Keratinocyte (primary cell): Measurements from ENCODE around the gene MAPK9. TPM values are rescaled to one million over a fixed set of nuclear protein-coding genes. Genes with fewer than 3 reads are reported as not detected.

ENCODE experiments used
- DNase-seq: peaks from one replicate; pipeline ENCODE4 v3.0.0-alpha.2; 2011; ENCODE audit warnings: low read depth, missing footprints, low spot score
- FAIRE-seq: peaks from 2 replicates; lab custom pipeline; 2011; peaks lifted over from hg19 to GRCh38; lab: Jason Lieb, UNC
- H2AFZ ChIP-seq: 2 replicates; pipeline ENCODE4 v1.6.0; 2012; ENCODE audit warnings: low read length, control low read depth, inconsistent platforms; ENCODE audit not compliant: control insufficient read depth
- H3K27ac ChIP-seq: 2 replicates; pipeline ENCODE4 v1.5.1; 2011; ENCODE audit warnings: low read length; ENCODE audit not compliant: control insufficient read depth, insufficient read depth
- H3K27me3 ChIP-seq: 3 replicates; pipeline ENCODE4 v1.6.0; 2011; ENCODE audit warnings: low read length; ENCODE audit not compliant: control insufficient read depth, insufficient read depth; ENCODE audit errors: extremely low read depth
- H3K36me3 ChIP-seq, 2 experiments: 2 replicates in 1 of 2; 3 replicates in 1 of 2; pipeline ENCODE4 v1.5.1; 2011; ENCODE audit warnings: low read length in 2 of 2, mild to moderate bottlenecking in 1 of 2; ENCODE audit not compliant: control insufficient read depth in 2 of 2, insufficient read depth in 2 of 2; ENCODE audit errors: extremely low read depth in 1 of 2
- H3K4me1 ChIP-seq: 3 replicates; pipeline ENCODE4 v1.5.1; 2011; ENCODE audit warnings: low read length; ENCODE audit not compliant: control insufficient read depth, insufficient read depth; ENCODE audit errors: extremely low read depth
- H3K4me2 ChIP-seq: 3 replicates; pipeline ENCODE4 v1.6.0; 2011; ENCODE audit warnings: low read depth, low read length; ENCODE audit not compliant: control insufficient read depth, insufficient read depth; ENCODE audit errors: extremely low read depth
- H3K4me3 ChIP-seq, 3 experiments: fragments of 200-600 bp in 1 of 3; sonication (generic) in 1 of 3; 2 replicates in 2 of 3; 3 replicates in 1 of 3; pipeline ENCODE4 v1.5.1; 2011 to 2016; ENCODE audit warnings: low read length in 3 of 3, mild to moderate bottlenecking in 3 of 3, control low read depth in 2 of 3, inconsistent platforms in 1 of 3, low read depth in 1 of 3, mixed read lengths in 1 of 3, mixed run types in 1 of 3, moderate library complexity in 1 of 3; ENCODE audit not compliant: control insufficient read depth in 2 of 3, insufficient read depth in 2 of 3; ENCODE audit errors: extremely low read depth in 1 of 3
- H3K79me2 ChIP-seq: 2 replicates; pipeline ENCODE4 v1.6.0; 2012; ENCODE audit warnings: low read length; ENCODE audit not compliant: control insufficient read depth, insufficient read depth
- H3K9ac ChIP-seq: 3 replicates; pipeline ENCODE4 v1.6.0; 2011; ENCODE audit warnings: low read length; ENCODE audit not compliant: control insufficient read depth, insufficient read depth; ENCODE audit errors: extremely low read depth
- H3K9me1 ChIP-seq: 3 replicates; pipeline ENCODE4 v1.6.0; 2011; ENCODE audit warnings: low read length; ENCODE audit not compliant: control insufficient read depth, insufficient read depth; ENCODE audit errors: extremely low read depth
- H3K9me3 ChIP-seq: 2 replicates; pipeline ENCODE4 v1.5.1; 2012; ENCODE audit warnings: low read depth, low read length; ENCODE audit not compliant: control insufficient read depth
- H4K20me1 ChIP-seq: 3 replicates; pipeline ENCODE4 v1.6.0; 2011; ENCODE audit warnings: low read length; ENCODE audit not compliant: control insufficient read depth, insufficient read depth; ENCODE audit errors: extremely low read depth
- EZH2 ChIP-seq: IDR thresholded peaks from one replicate; pipeline ENCODE4 v1.6.1; 2012; ENCODE audit warnings: inconsistent platforms, mild to moderate bottlenecking, low read length, moderate library complexity
- dilution Hi-C: fragments of 300-500 bp; cut with MboI; formaldehyde crosslinking; loops from one replicate; pipeline ENCODE4 v1.7.0; 2020; ENCODE audit warnings: low sequenced_read_pairs; ENCODE audit not compliant: extremely low pct_ligation_motif_present
- polyA plus RNA-seq, 5 experiments: library from polyadenylated mRNA; depleted of rRNA in 3 of 5; stranded (reverse) in 3 of 5; stranded (forward) in 1 of 5; unstranded in 1 of 5; fragments of >200 nt; gene quantifications; 1 replicate in 1 of 5; 2 replicates in 3 of 5; 3 replicates in 1 of 5; pipeline versions ENCODE4 v1.2.1 to v1.2.3, GENCODE V29; 2011 to 2012; ENCODE audit warnings: missing spikeins in 2 of 5, low read depth in 1 of 5, low replicate concordance in 1 of 5
- TF ChIP-seq, protein P1 (sequence below), 3 experiments: IDR thresholded peaks in 1 of 3; conservative IDR thresholded peaks in 1 of 3; optimal IDR thresholded peaks in 1 of 3; 2 replicates in 2 of 3; 3 replicates in 1 of 3; pipeline versions ENCODE3 to v1.5.1; 2011; ENCODE audit warnings: low read length in 3 of 3, mild to moderate bottlenecking in 3 of 3, moderate library complexity in 2 of 3, control low read depth in 1 of 3, inconsistent platforms in 1 of 3; ENCODE audit not compliant: insufficient read depth in 2 of 3; ENCODE audit errors: extremely low read depth in 1 of 3

MAPK9 gene
- polyA plus RNA-seq, 1 donor (not counting 4 experiments of a cell fraction or from before 2014, with no cell fraction given) = 49.4 TPM

GRCh38 chr5:180206993-180207392, 84.9 kb downstream of the MAPK9 start:
- TF ChIP-seq EZH2 = no peak
- TF ChIP-seq, protein P1, sequence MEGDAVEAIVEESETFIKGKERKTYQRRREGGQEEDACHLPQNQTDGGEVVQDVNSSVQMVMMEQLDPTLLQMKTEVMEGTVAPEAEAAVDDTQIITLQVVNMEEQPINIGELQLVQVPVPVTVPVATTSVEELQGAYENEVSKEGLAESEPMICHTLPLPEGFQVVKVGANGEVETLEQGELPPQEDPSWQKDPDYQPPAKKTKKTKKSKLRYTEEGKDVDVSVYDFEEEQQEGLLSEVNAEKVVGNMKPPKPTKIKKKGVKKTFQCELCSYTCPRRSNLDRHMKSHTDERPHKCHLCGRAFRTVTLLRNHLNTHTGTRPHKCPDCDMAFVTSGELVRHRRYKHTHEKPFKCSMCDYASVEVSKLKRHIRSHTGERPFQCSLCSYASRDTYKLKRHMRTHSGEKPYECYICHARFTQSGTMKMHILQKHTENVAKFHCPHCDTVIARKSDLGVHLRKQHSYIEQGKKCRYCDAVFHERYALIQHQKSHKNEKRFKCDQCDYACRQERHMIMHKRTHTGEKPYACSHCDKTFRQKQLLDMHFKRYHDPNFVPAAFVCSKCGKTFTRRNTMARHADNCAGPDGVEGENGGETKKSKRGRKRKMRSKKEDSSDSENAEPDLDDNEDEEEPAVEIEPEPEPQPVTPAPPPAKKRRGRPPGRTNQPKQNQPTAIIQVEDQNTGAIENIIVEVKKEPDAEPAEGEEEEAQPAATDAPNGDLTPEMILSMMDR (optimal IDR thresholded peaks at IDR 0.05 in 1 of 3, IDR thresholded peaks at IDR 0.05 in 1 of 3, conservative IDR thresholded peaks at IDR 0.05 in 1 of 3; ENCODE audit: extremely low read depth in 1 of 3, insufficient read depth in 2 of 3, low read length in 3 of 3) = no peak
- Histone ChIP-seq H4K20me1 (no peaks in the 10 kb centered on the region), H3K36me3 (no peaks in the 10 kb centered on the region), H3K4me3 (no peak overlapping the region), H3K4me1 (peaks cover 3% of the 10 kb centered on the region), H3K9me3 (no peaks in the 10 kb centered on the region), H2AFZ (no peak overlapping the region), H3K9me1 (no peaks in the 10 kb centered on the region), H3K4me2 (no peak overlapping the region), H3K27me3 (peaks cover 18% of the 10 kb centered on the region), H3K79me2 (no peaks in the 10 kb centered on the region), H3K9ac (no peak overlapping the region), H3K27ac (no peak overlapping the region)
- no peak for DNase-seq
- dilution Hi-C loops = no loop called here
- FAIRE-seq = no peak

DNA sequence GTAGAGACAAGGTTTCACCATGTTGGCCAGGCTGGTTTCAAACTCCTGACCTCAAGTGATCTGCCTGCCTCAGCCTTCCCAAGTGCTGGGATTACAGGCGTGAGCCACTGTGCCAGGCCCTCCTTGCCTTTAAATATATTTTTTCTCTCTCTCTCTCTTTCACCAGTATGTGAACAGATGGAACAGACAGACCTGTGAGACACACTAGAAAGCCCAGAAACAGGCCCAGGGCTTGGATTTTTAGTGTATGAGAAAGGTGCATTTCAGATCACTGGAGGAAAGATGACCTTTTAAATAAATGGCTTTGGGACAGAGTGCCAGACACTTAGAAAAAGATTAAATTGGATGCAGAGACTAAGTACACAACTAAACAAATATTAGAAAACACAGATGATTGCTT, 86.0 kb downstream of the MAPK9 start:
- H3K4me2 ChIP-seq = no peak overlapping the region
- dilution Hi-C loops = no loop called here
- no peak overlapping the region for H3K27ac ChIP-seq
- no peaks in the 10 kb centered on the region for H3K9me3 ChIP-seq
- peaks cover 3% of the 10 kb centered on the region for H3K4me1 ChIP-seq
- H3K27me3 ChIP-seq = peaks cover 18% of the 10 kb centered on the region
- H4K20me1 ChIP-seq = no peaks in the 10 kb centered on the region
- TF ChIP-seq, protein P1 (optimal IDR thresholded peaks at IDR 0.05 in 1 of 3, IDR thresholded peaks at IDR 0.05 in 1 of 3, conservative IDR thresholded peaks at IDR 0.05 in 1 of 3; ENCODE audit: extremely low read depth in 1 of 3, insufficient read depth in 2 of 3, low read length in 3 of 3) = no peak
- TF ChIP-seq EZH2 = no peak
- no peak for DNase-seq
- no peak overlapping the region for H3K4me3 ChIP-seq
- no peak overlapping the region for H3K9ac ChIP-seq
- FAIRE-seq = no peak
- no peaks in the 10 kb centered on the region for H3K79me2 ChIP-seq
- no peak overlapping the region for H2AFZ ChIP-seq
- no peaks in the 10 kb centered on the region for H3K9me1 ChIP-seq
- no peaks in the 10 kb centered on the region for H3K36me3 ChIP-seq
